ENCODE data around the gene RIPK3.
"Not testable (repeated sequence)": the region's sequence is repeated elsewhere in the genome, so short reads cannot be mapped to it uniquely, and the experiment has no call there.

RIPK3 gene

GRCh38 chr14:24340606-24341005 lies 815 bp upstream of the RIPK3 start:
- FAIRE-seq = no peak

- FAIRE-seq = no peak
Measured at GRCh38 chr14:24338843-24339242, 948 bp downstream of the RIPK3 start.

GRCh38 chr14:24337824-24338175 lies 2.0 kb downstream of the RIPK3 start:
- FAIRE-seq = no peak

- no peak for FAIRE-seq
Measured at GRCh38 chr14:24337144-24337823, 2.5 kb downstream of the RIPK3 start.

GRCh38 chr14:24335461-24336171 lies 4.2 kb downstream of the RIPK3 start:
- FAIRE-seq = no peak

GRCh38 chr14:24334431-24335291 lies 5.1 kb downstream of the RIPK3 start, which contains the start of gene ADCY4:
Gene ADCY4 (minus strand): TSS chr14:24335071. CDS start chr14:24334652, 419 bp downstream.
- no peak for FAIRE-seq

- no peak for FAIRE-seq
Measured at GRCh38 chr14:24332268-24332993, 7.4 kb downstream of the RIPK3 start.

- FAIRE-seq = no peak
Measured at GRCh38 chr14:24331731-24332267, 8.0 kb downstream of the RIPK3 start.

GRCh38 chr14:24330973-24331674 lies 8.7 kb downstream of the RIPK3 start:
- FAIRE-seq = no peak

- FAIRE-seq = no peak
Measured at GRCh38 chr14:24329736-24330135, 10.1 kb downstream of the RIPK3 start.

- no peak for FAIRE-seq
Measured at GRCh38 chr14:24329073-24329663, 10.6 kb downstream of the RIPK3 start.

GRCh38 chr14:24327914-24328313 lies 11.9 kb downstream of the RIPK3 start:
- FAIRE-seq = not testable (repeated sequence)

GRCh38 chr14:24327303-24327702 lies 12.5 kb downstream of the RIPK3 start:
- no peak for FAIRE-seq

GRCh38 chr14:24325963-24326362 lies 13.8 kb downstream of the RIPK3 start:
- no peak for FAIRE-seq

- no peak for FAIRE-seq
Measured at GRCh38 chr14:24325041-24325530, 14.7 kb downstream of the RIPK3 start.

- FAIRE-seq = no peak
Measured at GRCh38 chr14:24324024-24324423, 15.8 kb downstream of the RIPK3 start.

- FAIRE-seq = no peak
Measured at GRCh38 chr14:24323341-24323740, 16.4 kb downstream of the RIPK3 start.

GRCh38 chr14:24322672-24323071 lies 17.1 kb downstream of the RIPK3 start:
- FAIRE-seq = no peak

GRCh38 chr14:24321212-24321975 lies 18.4 kb downstream of the RIPK3 start:
- no peak for FAIRE-seq

GRCh38 chr14:24317141-24317928 lies 22.5 kb downstream of the RIPK3 start:
- no peak for FAIRE-seq

All from TTC549 (cell line).